Neural cell (in vitro differentiated cells): Measurements from ENCODE around the gene PLA1A. TPM values are rescaled to one million over a fixed set of nuclear protein-coding genes. Genes with fewer than 3 reads are reported as not detected.

Experiments used
- H2AFZ ChIP-seq: fragments of 200-600, 300-800 bp; sonication (generic), shearing (Covaris generic); 2 replicates; pipeline ENCODE4 v1.6.0; 2014; ENCODE audit warnings: low read depth, mild to moderate bottlenecking, antibody characterized with exemption, low read length, moderate library complexity
- H3F3A ChIP-seq: fragments of 200-600 bp; shearing (Covaris generic); 2 replicates; pipeline ENCODE4 v1.6.1; 2016; ENCODE audit warnings: mild to moderate bottlenecking, moderate library complexity, mixed read lengths, antibody characterized with exemption, low read length; ENCODE audit not compliant: insufficient read depth, poor library complexity, severe bottlenecking
- H3K27ac ChIP-seq: fragments of 200-600, 300-800 bp; sonication (generic), shearing (Covaris generic); 2 replicates; pipeline ENCODE4 v1.5.1; 2014; ENCODE audit warnings: mild to moderate bottlenecking, low read length, moderate library complexity
- H3K27me3 ChIP-seq: fragments of 300-800, 200-600 bp; sonication (generic), shearing (Covaris generic); 2 replicates; pipeline ENCODE4 v1.6.0; 2014; ENCODE audit warnings: mild to moderate bottlenecking, low read depth, low read length, moderate library complexity; ENCODE audit not compliant: insufficient read depth
- H3K36me3 ChIP-seq: fragments of 300-800, 200-600 bp; sonication (generic), shearing (Covaris generic); 2 replicates; pipeline ENCODE4 v1.5.1; 2014; ENCODE audit warnings: mild to moderate bottlenecking, antibody characterized with exemption, low read length, moderate library complexity; ENCODE audit not compliant: insufficient read depth
- H3K4me2 ChIP-seq: fragments of 300-800, 200-600 bp; sonication (generic), shearing (Covaris generic); 2 replicates; pipeline ENCODE4 v1.6.0; 2014; ENCODE audit warnings: mild to moderate bottlenecking, low read length
- H3K4me3 ChIP-seq: fragments of 300-800, 200-600 bp; sonication (generic), shearing (Covaris generic); 2 replicates; pipeline ENCODE4 v1.5.1; 2014; ENCODE audit warnings: mild to moderate bottlenecking, low read length, moderate library complexity
- H3K79me2 ChIP-seq: fragments of 200-600 bp; shearing (Covaris generic); replicated peaks from 2 replicates; pipeline ENCODE4 v1.6.0; 2014; ENCODE audit warnings: mild to moderate bottlenecking, low read length, moderate library complexity; ENCODE audit not compliant: insufficient read depth
- H3K9ac ChIP-seq: fragments of 300-800, 200-600 bp; sonication (generic), shearing (Covaris generic); 2 replicates; pipeline ENCODE4 v1.6.1; 2016; ENCODE audit warnings: mild to moderate bottlenecking, low read length, mixed read lengths
- H3K9me2 ChIP-seq: fragments of 200-600 bp; shearing (Covaris generic); 2 replicates; pipeline ENCODE4 v1.6.1; 2016; ENCODE audit warnings: mild to moderate bottlenecking, low read length, mixed read lengths; ENCODE audit not compliant: insufficient read depth
- H3K9me3 ChIP-seq: fragments of 200-600, 300-800 bp; sonication (generic), shearing (Covaris generic); 2 replicates; pipeline ENCODE4 v1.6.1; 2016; ENCODE audit warnings: mild to moderate bottlenecking, mixed run types, low read length, moderate library complexity, mixed read lengths
- H4K20me1 ChIP-seq: fragments of 200-600 bp; shearing (Covaris generic); 2 replicates; pipeline ENCODE4 v1.6.1; 2016; ENCODE audit warnings: mild to moderate bottlenecking, mixed run types; ENCODE audit not compliant: insufficient read depth
- CTCF ChIP-seq: fragments of 450-650 bp; IDR thresholded peaks from 2 replicates; pipeline ENCODE4 v1.5.1; 2014; ENCODE audit warnings: antibody characterized with exemption, mild to moderate bottlenecking, moderate library complexity; ENCODE audit not compliant: poor library complexity, severe bottlenecking
- EP300 ChIP-seq: fragments of 450-650 bp; conservative IDR thresholded peaks from 2 replicates; pipeline ENCODE4 v1.6.1; 2014; ENCODE audit warnings: antibody characterized with exemption, mild to moderate bottlenecking, moderate library complexity; ENCODE audit not compliant: poor library complexity, severe bottlenecking
- EZH2 ChIP-seq: fragments of 200-600, 300-800 bp; shearing (Covaris generic), sonication (generic); IDR thresholded peaks from 2 replicates; pipeline ENCODE4 v1.6.1; 2014; ENCODE audit warnings: antibody characterized with exemption, low read length, borderline replicate concordance, mild to moderate bottlenecking; ENCODE audit not compliant: insufficient read depth, poor library complexity, severe bottlenecking
- MXI1 ChIP-seq: fragments of 450-650 bp; conservative IDR thresholded peaks from 2 replicates; pipeline ENCODE4 v1.6.1; 2014; ENCODE audit warnings: antibody characterized with exemption, mild to moderate bottlenecking; ENCODE audit not compliant: poor library complexity, severe bottlenecking
- POLR2AphosphoS5 ChIP-seq: IDR thresholded peaks from 2 replicates; pipeline ENCODE4 v1.6.1; 2012
- RAD21 ChIP-seq: fragments of 450-650 bp; conservative IDR thresholded peaks from 2 replicates; pipeline ENCODE4 v1.6.1; 2014; ENCODE audit warnings: antibody characterized with exemption, mild to moderate bottlenecking, moderate library complexity
- SMC3 ChIP-seq: fragments of 450-650 bp; conservative IDR thresholded peaks from 2 replicates; pipeline ENCODE4 v1.6.1; 2014; ENCODE audit warnings: antibody characterized with exemption, mild to moderate bottlenecking, moderate library complexity; ENCODE audit not compliant: poor library complexity
- TAF1 ChIP-seq: IDR thresholded peaks from 2 replicates; pipeline ENCODE4 v1.6.1; 2012; ENCODE audit warnings: low read depth
- polyA plus RNA-seq: library from polyadenylated mRNA; depleted of rRNA; stranded (reverse); fragments of >200 nt; gene quantifications from 2 replicates; pipeline ENCODE4 v1.2.3, GENCODE V29; 2014
- TF ChIP-seq, protein P1 (sequence below): IDR thresholded peaks from 2 replicates; pipeline ENCODE4 v1.6.1; 2012; ENCODE audit warnings: borderline replicate concordance

Gene PLA1A
- polyA plus RNA-seq, 1 donor from 2014 or later, result not detected

DNA sequence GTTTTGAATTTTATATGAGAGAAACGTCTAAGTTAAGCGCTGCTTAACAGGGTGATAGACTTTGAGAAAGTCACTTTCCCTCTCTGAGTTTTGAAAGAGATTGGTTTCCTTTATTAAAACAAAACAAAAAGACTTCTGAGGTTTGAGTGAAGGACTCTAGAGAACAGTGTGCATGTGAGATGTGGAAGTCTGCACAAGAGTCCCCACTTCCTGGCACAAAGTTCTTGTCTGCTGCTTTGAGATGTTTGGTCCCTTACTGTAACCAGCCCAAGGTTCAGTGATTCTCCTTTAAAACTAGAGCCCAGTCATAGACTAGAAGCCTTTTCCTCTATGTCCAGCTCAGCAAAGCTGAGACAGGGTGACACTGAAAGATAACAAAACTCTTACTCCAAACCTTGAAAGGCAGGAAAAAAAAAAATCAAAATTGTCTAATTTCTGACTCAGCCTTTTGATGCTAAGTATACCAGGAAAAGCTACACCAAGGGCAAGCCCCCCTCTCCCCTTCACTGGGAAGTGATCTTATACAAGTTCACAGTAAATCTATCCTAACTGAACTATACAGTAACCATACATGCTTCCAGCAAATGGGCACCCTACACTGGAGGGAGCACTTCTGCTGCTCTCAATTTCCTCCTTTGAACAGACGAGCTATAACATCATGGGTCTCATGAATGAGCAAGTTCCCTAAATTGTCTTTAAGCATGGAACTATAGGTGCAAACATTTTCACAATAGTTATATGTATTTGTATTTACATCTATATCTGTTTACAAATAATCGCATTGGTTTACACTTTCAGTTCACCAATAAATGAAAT lies 60.4 kb downstream of the PLA1A start:
- Histone ChIP-seq H2AFZ (no peak overlapping the region), H3K4me3 (no peak overlapping the region), H3K27ac (no peak overlapping the region), H3K9ac (no peak overlapping the region), H3F3A (no peaks in the 10 kb centered on the region), H3K9me3 (no peaks in the 10 kb centered on the region), H3K79me2 (no peaks in the 10 kb centered on the region), H3K9me2 (no peaks in the 10 kb centered on the region), H4K20me1 (no peaks in the 10 kb centered on the region), H3K27me3 (no peaks in the 10 kb centered on the region), H3K36me3 (no peaks in the 10 kb centered on the region), H3K4me2 (no peak overlapping the region)
- no peak for TF ChIP-seq CTCF
- no peak for TF ChIP-seq RAD21

GRCh38 chr3:119658994-119659393 lies 61.3 kb downstream of the PLA1A start:
- Histone ChIP-seq H3K9me2 (no peaks in the 10 kb centered on the region), H3K9ac (no peak overlapping the region), H3F3A (no peaks in the 10 kb centered on the region), H2AFZ (no peak overlapping the region), H3K27me3 (no peaks in the 10 kb centered on the region), H3K36me3 (no peaks in the 10 kb centered on the region), H3K27ac (no peak overlapping the region), H3K4me3 (no peak overlapping the region), H3K9me3 (no peaks in the 10 kb centered on the region), H4K20me1 (no peaks in the 10 kb centered on the region), H3K4me2 (no peak overlapping the region), H3K79me2 (no peaks in the 10 kb centered on the region)
- TF ChIP-seq SMC3 (no peak), CTCF (no peak), RAD21 (no peak), MXI1 (no peak), EZH2 (no peak), EP300 (no peak), POLR2AphosphoS5 (no peak), TAF1 (no peak)

GRCh38 chr3:119659606-119660291 lies 62.1 kb downstream of the PLA1A start:
- Histone ChIP-seq H4K20me1 (no peaks in the 10 kb centered on the region), H3K27ac (no peak overlapping the region), H3K4me3 (no peak overlapping the region), H3F3A (no peaks in the 10 kb centered on the region), H3K9ac (no peak overlapping the region), H2AFZ (no peak overlapping the region), H3K9me2 (no peaks in the 10 kb centered on the region), H3K4me2 (no peak overlapping the region), H3K36me3 (no peaks in the 10 kb centered on the region), H3K9me3 (no peaks in the 10 kb centered on the region), H3K27me3 (no peaks in the 10 kb centered on the region), H3K79me2 (no peaks in the 10 kb centered on the region)
- no peak for TF ChIP-seq RAD21
- no peak for TF ChIP-seq TAF1
- no peak for TF ChIP-seq EP300
- no peak for TF ChIP-seq POLR2AphosphoS5
- no peak for TF ChIP-seq CTCF
- TF ChIP-seq, protein P1, sequence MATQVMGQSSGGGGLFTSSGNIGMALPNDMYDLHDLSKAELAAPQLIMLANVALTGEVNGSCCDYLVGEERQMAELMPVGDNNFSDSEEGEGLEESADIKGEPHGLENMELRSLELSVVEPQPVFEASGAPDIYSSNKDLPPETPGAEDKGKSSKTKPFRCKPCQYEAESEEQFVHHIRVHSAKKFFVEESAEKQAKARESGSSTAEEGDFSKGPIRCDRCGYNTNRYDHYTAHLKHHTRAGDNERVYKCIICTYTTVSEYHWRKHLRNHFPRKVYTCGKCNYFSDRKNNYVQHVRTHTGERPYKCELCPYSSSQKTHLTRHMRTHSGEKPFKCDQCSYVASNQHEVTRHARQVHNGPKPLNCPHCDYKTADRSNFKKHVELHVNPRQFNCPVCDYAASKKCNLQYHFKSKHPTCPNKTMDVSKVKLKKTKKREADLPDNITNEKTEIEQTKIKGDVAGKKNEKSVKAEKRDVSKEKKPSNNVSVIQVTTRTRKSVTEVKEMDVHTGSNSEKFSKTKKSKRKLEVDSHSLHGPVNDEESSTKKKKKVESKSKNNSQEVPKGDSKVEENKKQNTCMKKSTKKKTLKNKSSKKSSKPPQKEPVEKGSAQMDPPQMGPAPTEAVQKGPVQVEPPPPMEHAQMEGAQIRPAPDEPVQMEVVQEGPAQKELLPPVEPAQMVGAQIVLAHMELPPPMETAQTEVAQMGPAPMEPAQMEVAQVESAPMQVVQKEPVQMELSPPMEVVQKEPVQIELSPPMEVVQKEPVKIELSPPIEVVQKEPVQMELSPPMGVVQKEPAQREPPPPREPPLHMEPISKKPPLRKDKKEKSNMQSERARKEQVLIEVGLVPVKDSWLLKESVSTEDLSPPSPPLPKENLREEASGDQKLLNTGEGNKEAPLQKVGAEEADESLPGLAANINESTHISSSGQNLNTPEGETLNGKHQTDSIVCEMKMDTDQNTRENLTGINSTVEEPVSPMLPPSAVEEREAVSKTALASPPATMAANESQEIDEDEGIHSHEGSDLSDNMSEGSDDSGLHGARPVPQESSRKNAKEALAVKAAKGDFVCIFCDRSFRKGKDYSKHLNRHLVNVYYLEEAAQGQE, result no peak
- no peak for TF ChIP-seq SMC3
- TF ChIP-seq EZH2, result no peak
- TF ChIP-seq MXI1, result no peak
